IMR-90 (cell line): ENCODE results near the gene F2RL3. TPM values are rescaled to one million over a fixed set of nuclear protein-coding genes. Genes with fewer than 3 reads are reported as not detected.

Experiments
- ATAC-seq: fragments of 200-7000 bp; cut with Tn5 transposase; 2 replicates; pipeline ENCODE4 v1.9.1; 2020; ENCODE audit warnings: low read depth, mild to moderate bottlenecking, moderate library complexity
- BruUV-seq: library from RNA; stranded (reverse); fragments of 400-500 nt; replicated peaks from 2 replicates; lab custom pipeline; 2021; lab: Mats Ljungman, UMichigan
- CTCF ChIA-PET: fragments of 300-600 bp; formaldehyde crosslinking; extraction: SDS; loops from one replicate; lab custom pipeline; 2021; ENCODE audit warnings: antibody characterized with exemption; lab: Yijun Ruan, JAX
- POLR2A ChIA-PET: fragments of 300-600 bp; sonication (Branson Sonifier 250); formaldehyde crosslinking; loops from one replicate; lab custom pipeline; 2022; ENCODE audit warnings: antibody characterized with exemption; ENCODE audit not compliant: unreplicated experiment; lab: Charles Lee
- DNase-seq: peaks from one replicate; pipeline ENCODE4 v3.0.0; 2013
- H2AFZ ChIP-seq: replicated peaks from 2 replicates; pipeline ENCODE3; 2013; ENCODE audit warnings: low read length, mild to moderate bottlenecking; ENCODE audit not compliant: poor library complexity
- H2AK5ac ChIP-seq: 2 replicates; pipeline ENCODE4 v1.6.1; 2013; ENCODE audit warnings: low read depth, low read length, inconsistent platforms
- H2AK9ac ChIP-seq: replicated peaks from 2 replicates; pipeline ENCODE3; 2013; ENCODE audit warnings: mild to moderate bottlenecking, low read depth, low read length, moderate library complexity; ENCODE audit not compliant: poor library complexity
- H2BK120ac ChIP-seq: 2 replicates; pipeline ENCODE4 v1.6.1; 2013; ENCODE audit warnings: low read depth, low read length, inconsistent platforms
- H2BK15ac ChIP-seq: 3 replicates; pipeline ENCODE4 v1.6.1; 2013; ENCODE audit warnings: low read depth, low read length, inconsistent platforms
- H2BK20ac ChIP-seq: 2 replicates; pipeline ENCODE4 v1.6.1; 2013; ENCODE audit warnings: low read depth, mild to moderate bottlenecking, inconsistent platforms, low read length, moderate library complexity
- H2BK5ac ChIP-seq: 2 replicates; pipeline ENCODE4 v1.6.1; 2013; ENCODE audit warnings: mild to moderate bottlenecking, low read depth, low read length, inconsistent platforms; ENCODE audit not compliant: poor library complexity, severe bottlenecking
- H3K14ac ChIP-seq: replicated peaks from 2 replicates; pipeline ENCODE4 v1.6.1; 2013; ENCODE audit warnings: low read depth, low read length, inconsistent platforms
- H3K18ac ChIP-seq: 2 replicates; pipeline ENCODE4 v1.6.1; 2013; ENCODE audit warnings: low read depth, low read length, control low read depth
- H3K23ac ChIP-seq: 2 replicates; pipeline ENCODE4 v1.6.1; 2013; ENCODE audit warnings: low read depth, low read length, inconsistent platforms
- H3K27ac ChIP-seq: 2 replicates; pipeline ENCODE4 v1.5.1; 2013; ENCODE audit warnings: mild to moderate bottlenecking, control low read depth, low read length; ENCODE audit not compliant: insufficient read depth
- H3K27me3 ChIP-seq: 2 replicates; pipeline ENCODE4 v1.6.1; 2013; ENCODE audit warnings: low read length; ENCODE audit not compliant: control insufficient read depth, insufficient read depth
- H3K36me3 ChIP-seq: 2 replicates; pipeline ENCODE4 v1.6.1; 2013; ENCODE audit warnings: low read length, mixed read lengths; ENCODE audit not compliant: control insufficient read depth, insufficient read depth
- H3K4ac ChIP-seq: 2 replicates; pipeline ENCODE4 v1.6.1; 2013; ENCODE audit warnings: low read depth, low read length, inconsistent platforms
- H3K4me1 ChIP-seq: 2 replicates; pipeline ENCODE4 v1.6.1; 2013; ENCODE audit warnings: low read length, mixed read lengths; ENCODE audit not compliant: control insufficient read depth, insufficient read depth
- H3K4me2 ChIP-seq: 2 replicates; pipeline ENCODE4 v1.6.1; 2013; ENCODE audit warnings: low read depth, mild to moderate bottlenecking, control low read depth, low read length, moderate library complexity
- H3K4me3 ChIP-seq: 2 replicates; pipeline ENCODE4 v1.5.1; 2013; ENCODE audit warnings: low read depth, mild to moderate bottlenecking, control low read depth, low read length, moderate library complexity; ENCODE audit not compliant: insufficient read depth
- H3K56ac ChIP-seq: 2 replicates; pipeline ENCODE4 v1.6.1; 2013; ENCODE audit warnings: low read length, inconsistent platforms; ENCODE audit not compliant: insufficient read depth; ENCODE audit errors: extremely low read depth
- H3K79me1 ChIP-seq, 2 experiments: 2 replicates each; pipeline ENCODE4 v1.6.1; 2013; ENCODE audit warnings: low read length in 2 of 2, inconsistent platforms in 1 of 2, low read depth in 1 of 2
- H3K9ac ChIP-seq: 2 replicates; pipeline ENCODE4 v1.6.1; 2013; ENCODE audit warnings: low read depth, low read length, control low read depth
- H3K9me1 ChIP-seq: 2 replicates; pipeline ENCODE4 v1.6.1; 2013; ENCODE audit warnings: low read length, inconsistent platforms; ENCODE audit not compliant: insufficient read depth
- H3K9me3 ChIP-seq: 2 replicates; pipeline ENCODE4 v1.6.1; 2013; ENCODE audit warnings: low read length; ENCODE audit not compliant: control insufficient read depth, insufficient read depth
- H4K20me1 ChIP-seq: 2 replicates; pipeline ENCODE4 v1.6.1; 2013; ENCODE audit warnings: low read length, inconsistent platforms; ENCODE audit not compliant: insufficient read depth
- H4K5ac ChIP-seq: 2 replicates; pipeline ENCODE4 v1.6.1; 2013; ENCODE audit warnings: mild to moderate bottlenecking, low read depth, low read length, control low read depth
- H4K8ac ChIP-seq, 2 experiments: 2 replicates each; pipeline ENCODE4 v1.6.1; 2013; ENCODE audit warnings: low read depth in 2 of 2, low read length in 2 of 2, control low read depth in 1 of 2, inconsistent platforms in 1 of 2
- H4K91ac ChIP-seq: 2 replicates; pipeline ENCODE4 v1.6.1; 2013; ENCODE audit warnings: low read depth, low read length, inconsistent platforms; ENCODE audit not compliant: insufficient read depth
- MAZ ChIP-seq: IDR thresholded peaks from 2 replicates; pipeline ENCODE4 v1.6.1; 2012; ENCODE audit warnings: low read depth, mild to moderate bottlenecking, low read length, improper control_type of control experiment, moderate library complexity, borderline replicate concordance
- RAD21 ChIP-seq: IDR thresholded peaks from 2 replicates; pipeline ENCODE4 v1.6.1; 2012; ENCODE audit warnings: low read length, improper control_type of control experiment
- SMC3 ChIP-seq: fragments of 150-350 bp; IDR thresholded peaks from 2 replicates; pipeline ENCODE4 v1.6.1; 2016; ENCODE audit warnings: low read depth, mild to moderate bottlenecking, antibody characterized with exemption, low read length, moderate library complexity
- WGBS, 2 experiments: methylation state at CpG; one replicate each; pipeline versions ENCODE4 v1.1.5 to v1.1.7; 2013; ENCODE audit warnings: missing lambda C conversion rate in 2 of 2; ENCODE audit not compliant: insufficient read length in 1 of 2; ENCODE audit errors: extremely low coverage in 2 of 2; 5-methylcytosine and 5-hydroxymethylcytosine counted together
- dilution Hi-C: fragments of 300-500 bp; cut with HindIII; formaldehyde crosslinking; loops from one replicate; pipeline ENCODE4 v1.14.3; 2018; ENCODE audit warnings: low sequenced_read_pairs; ENCODE audit not compliant: unreplicated experiment
- in situ Hi-C: fragments of 300-500 bp; cut with MboI; formaldehyde crosslinking; loops from 3 replicates; pipeline ENCODE4 v1.14.3; 2019; ENCODE audit warnings: low sequenced_read_pairs, inconsistent platforms, mixed read lengths
- intact Hi-C: fragments of 100-400 bp; cut with micrococcal nuclease; formaldehyde crosslinking; loops from 2 replicates; pipeline ENCODE4 v1.10.0; 2022
- polyA plus RNA-seq, 3 experiments: library from polyadenylated mRNA; depleted of rRNA; stranded (reverse); fragments of >200 nt; gene quantifications; 2 replicates each; pipeline ENCODE4 v1.2.3, GENCODE V29; 2012; ENCODE audit warnings: low replicate concordance in 1 of 3
- total RNA-seq: library from RNA; depleted of rRNA; stranded (reverse); fragments of >200 nt; gene quantifications from 2 replicates; pipeline ENCODE4 v1.2.3, GENCODE V29; 2012
- TF ChIP-seq, protein P1 (sequence below): conservative IDR thresholded peaks from 2 replicates; pipeline ENCODE4 v1.5.1; 2012; ENCODE audit warnings: mild to moderate bottlenecking, low read depth, low read length, improper control_type of control experiment
- TF ChIP-seq, protein P2 (sequence below): fragments of 150-350 bp; IDR thresholded peaks from 2 replicates; pipeline ENCODE4 v1.6.1; 2017; ENCODE audit warnings: mild to moderate bottlenecking, antibody characterized with exemption, low read length, low read depth

F2RL3 gene
- total and polyA plus RNA-seq, 2 of the 4 experiments (the other 2 are of a cell fraction), result 0.03 TPM; not detected in 1

DNA sequence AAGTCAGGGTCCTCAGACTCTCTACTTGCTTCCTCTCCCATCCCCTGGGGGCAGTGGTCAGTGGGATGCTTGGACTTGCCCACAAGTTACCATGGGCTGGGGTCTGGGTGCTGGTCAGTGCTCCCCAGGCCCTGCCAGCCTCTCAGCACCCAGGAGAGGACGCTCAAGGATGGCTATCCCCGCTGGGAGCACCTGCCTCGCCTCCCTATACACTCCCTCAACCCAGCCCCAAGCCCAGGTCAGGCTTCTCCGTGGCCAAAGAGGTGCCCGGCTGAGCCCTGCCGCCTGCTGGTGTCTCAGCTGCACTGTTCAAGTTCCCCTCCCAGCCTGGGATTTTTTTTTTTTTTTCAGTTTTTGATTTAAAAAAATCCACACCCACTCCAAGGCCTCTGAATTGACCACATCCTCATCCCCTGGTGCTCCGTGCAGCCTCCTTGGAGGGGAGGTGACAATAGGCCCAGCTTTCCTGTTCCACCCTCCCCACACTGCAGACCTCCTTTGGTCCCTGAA lies 10.8 kb downstream of the F2RL3 start:
- H2BK15ac ChIP-seq, result no peak overlapping the region
- H3K9me1 ChIP-seq, result no peaks in the 10 kb centered on the region
- H3K79me1 ChIP-seq, result no peaks in the 10 kb centered on the region
- intact Hi-C loops, result no loop called here
- H3K9me3 ChIP-seq, result no peaks in the 10 kb centered on the region
- H3K36me3 ChIP-seq, result no peaks in the 10 kb centered on the region
- no peak overlapping the region for H4K5ac ChIP-seq
- no peak overlapping the region for H3K9ac ChIP-seq
- no peak overlapping the region for H3K4me2 ChIP-seq
- H3K4me3 ChIP-seq, result no peak overlapping the region
- no peak overlapping the region for H3K14ac ChIP-seq
- H4K91ac ChIP-seq, result no peak overlapping the region
- H4K20me1 ChIP-seq, result no peaks in the 10 kb centered on the region
- WGBS, 2 experiments, result no CpG with 5 or more reads among the region's 7 CpGs
- no peak overlapping the region for H2AK9ac ChIP-seq
- H3K23ac ChIP-seq, result no peak overlapping the region
- no TSS peak for BruUV-seq
- dilution Hi-C loops, result no loop called here
- no peak overlapping the region for H4K8ac ChIP-seq
- no peak for DNase-seq
- ATAC-seq, result no peak
- no peak overlapping the region for H3K4ac ChIP-seq
- peak overlapping the region; percentile 75 for H2AFZ ChIP-seq
- POLR2A ChIA-PET, result no interaction called here
- H2BK5ac ChIP-seq, result no peak overlapping the region
- H3K27ac ChIP-seq, result no peak overlapping the region
- CTCF ChIA-PET, result no interaction called here
- H3K4me1 ChIP-seq, result no peaks in the 10 kb centered on the region
- H3K18ac ChIP-seq, result no peak overlapping the region
- no peak overlapping the region for H2BK120ac ChIP-seq
- peaks cover 7% of the 10 kb centered on the region; the same call in 1 of the 2 replicates for H3K27me3 ChIP-seq
- in situ Hi-C loops, result no loop called here
- H3K56ac ChIP-seq, result no peak overlapping the region
- no peak for TF ChIP-seq MAZ
- TF ChIP-seq, protein P1, sequence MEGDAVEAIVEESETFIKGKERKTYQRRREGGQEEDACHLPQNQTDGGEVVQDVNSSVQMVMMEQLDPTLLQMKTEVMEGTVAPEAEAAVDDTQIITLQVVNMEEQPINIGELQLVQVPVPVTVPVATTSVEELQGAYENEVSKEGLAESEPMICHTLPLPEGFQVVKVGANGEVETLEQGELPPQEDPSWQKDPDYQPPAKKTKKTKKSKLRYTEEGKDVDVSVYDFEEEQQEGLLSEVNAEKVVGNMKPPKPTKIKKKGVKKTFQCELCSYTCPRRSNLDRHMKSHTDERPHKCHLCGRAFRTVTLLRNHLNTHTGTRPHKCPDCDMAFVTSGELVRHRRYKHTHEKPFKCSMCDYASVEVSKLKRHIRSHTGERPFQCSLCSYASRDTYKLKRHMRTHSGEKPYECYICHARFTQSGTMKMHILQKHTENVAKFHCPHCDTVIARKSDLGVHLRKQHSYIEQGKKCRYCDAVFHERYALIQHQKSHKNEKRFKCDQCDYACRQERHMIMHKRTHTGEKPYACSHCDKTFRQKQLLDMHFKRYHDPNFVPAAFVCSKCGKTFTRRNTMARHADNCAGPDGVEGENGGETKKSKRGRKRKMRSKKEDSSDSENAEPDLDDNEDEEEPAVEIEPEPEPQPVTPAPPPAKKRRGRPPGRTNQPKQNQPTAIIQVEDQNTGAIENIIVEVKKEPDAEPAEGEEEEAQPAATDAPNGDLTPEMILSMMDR, result peak; percentile 50
- TF ChIP-seq, protein P2, sequence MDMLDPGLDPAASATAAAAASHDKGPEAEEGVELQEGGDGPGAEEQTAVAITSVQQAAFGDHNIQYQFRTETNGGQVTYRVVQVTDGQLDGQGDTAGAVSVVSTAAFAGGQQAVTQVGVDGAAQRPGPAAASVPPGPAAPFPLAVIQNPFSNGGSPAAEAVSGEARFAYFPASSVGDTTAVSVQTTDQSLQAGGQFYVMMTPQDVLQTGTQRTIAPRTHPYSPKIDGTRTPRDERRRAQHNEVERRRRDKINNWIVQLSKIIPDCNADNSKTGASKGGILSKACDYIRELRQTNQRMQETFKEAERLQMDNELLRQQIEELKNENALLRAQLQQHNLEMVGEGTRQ, result no peak
- peak; percentile 47 for TF ChIP-seq RAD21
- TF ChIP-seq SMC3, result peak; percentile 43; the same call in 1 of the 2 replicates
- H2BK20ac ChIP-seq, result no peak overlapping the region
- no peak overlapping the region for H2AK5ac ChIP-seq
